ENCODE results near the gene SPAG5. TPM values are rescaled to one million over a fixed set of nuclear protein-coding genes. Genes with fewer than 3 reads are reported as not detected.

SPAG5 gene
- 28.5 TPM for total RNA-seq (ENCODE audit: unreplicated experiment)
- long read RNA-seq, partial matches to known transcripts: 1 of 3 reads
- long read RNA-seq, other reads (novel, unspliced or antisense): 2 of 3 reads

- no peaks in the 10 kb centered on the region for H3K9me3 Mint-ChIP-seq (ENCODE audit: unreplicated experiment)
- H3K27me3 Mint-ChIP-seq (ENCODE audit: unreplicated experiment): peaks cover 1% of the 10 kb centered on the region
- TF ChIP-seq CTCF (IDR thresholded peaks at IDR 0.05; ENCODE audit: unreplicated experiment): no peak
- H3K27ac Mint-ChIP-seq (ENCODE audit: unreplicated experiment): peak within 1 kb of the TSS; percentile 93
- H3K4me3 Mint-ChIP-seq (ENCODE audit: unreplicated experiment): peak within 1 kb of the TSS; percentile 96
- H3K4me1 Mint-ChIP-seq (ENCODE audit: unreplicated experiment): peaks cover 16% of the 10 kb centered on the region
- peak; percentile 96 for DNase-seq (ENCODE audit: low spot score)
- H3K36me3 Mint-ChIP-seq (ENCODE audit: low read depth, unreplicated experiment): peaks cover 4% of the 10 kb centered on the region
These were observed at the start of gene SPAG5 for GRCh38 chr17:28598799-28599310. TSS of gene SPAG5 (minus strand) at chr17:28599025. CDS start at chr17:28598946, 79 bp downstream.

- peak; percentile 4 for DNase-seq (ENCODE audit: low spot score)
- no peaks in the 10 kb centered on the region for H3K9me3 Mint-ChIP-seq (ENCODE audit: unreplicated experiment)
- peak overlapping the region; percentile 76 for H3K4me3 Mint-ChIP-seq (ENCODE audit: unreplicated experiment)
- H3K36me3 Mint-ChIP-seq (ENCODE audit: low read depth, unreplicated experiment): peaks cover 34% of the 10 kb centered on the region
- TF ChIP-seq CTCF (IDR thresholded peaks at IDR 0.05; ENCODE audit: unreplicated experiment): no peak
- peaks cover 31% of the 10 kb centered on the region for H3K4me1 Mint-ChIP-seq (ENCODE audit: unreplicated experiment)
- H3K27me3 Mint-ChIP-seq (ENCODE audit: unreplicated experiment): peaks cover 8% of the 10 kb centered on the region
- peak overlapping the region; percentile 94 for H3K27ac Mint-ChIP-seq (ENCODE audit: unreplicated experiment)
These were observed 47.4 kb upstream of the SPAG5 start for GRCh38 chr17:28646039-28646754.

- Mint-ChIP-seq H3K27ac (ENCODE audit: unreplicated experiment) (peak overlapping the region; percentile 94), H3K4me1 (ENCODE audit: unreplicated experiment) (peaks cover 31% of the 10 kb centered on the region), H3K9me3 (ENCODE audit: unreplicated experiment) (no peaks in the 10 kb centered on the region), H3K27me3 (ENCODE audit: unreplicated experiment) (peaks cover 8% of the 10 kb centered on the region), H3K4me3 (ENCODE audit: unreplicated experiment) (peak overlapping the region; percentile 76), H3K36me3 (ENCODE audit: low read depth, unreplicated experiment) (peaks cover 34% of the 10 kb centered on the region)
- no peak for TF ChIP-seq CTCF (IDR thresholded peaks at IDR 0.05; ENCODE audit: unreplicated experiment)
- DNase-seq (ENCODE audit: low spot score): peak; percentile 5
These were observed 46.7 kb upstream of the SPAG5 start for GRCh38 chr17:28645576-28645939.

- DNase-seq (ENCODE audit: low spot score): peak; percentile 93
- Mint-ChIP-seq H3K9me3 (ENCODE audit: unreplicated experiment) (no peaks in the 10 kb centered on the region), H3K4me3 (ENCODE audit: unreplicated experiment) (peak within 1 kb of the TSS; percentile 98), H3K36me3 (ENCODE audit: low read depth, unreplicated experiment) (peaks cover 37% of the 10 kb centered on the region), H3K4me1 (ENCODE audit: unreplicated experiment) (peaks cover 31% of the 10 kb centered on the region), H3K27me3 (ENCODE audit: unreplicated experiment) (peaks cover 8% of the 10 kb centered on the region), H3K27ac (ENCODE audit: unreplicated experiment) (peak within 1 kb of the TSS; percentile 94)
- no peak for TF ChIP-seq CTCF (IDR thresholded peaks at IDR 0.05; ENCODE audit: unreplicated experiment)
These were observed 46.2 kb upstream of the SPAG5 start, which contains the start of gene BLTP2 for GRCh38 chr17:28644787-28645575. TSS of gene BLTP2 (minus strand) at chr17:28645158. CDS start at chr17:28645056, 102 bp downstream.

All from endothelial cell (in vitro differentiated cells).